HG03378 (cell line): ENCODE data around the gene HSPA4L.

Source experiments
- ATAC-seq: cut with Tn5 transposase; IDR thresholded peaks from one replicate; pipeline ENCODE4 v1.9.1; 2021; ENCODE audit warnings: mild to moderate bottlenecking, moderate library complexity; ENCODE audit not compliant: unreplicated experiment

The HSPA4L gene

GRCh38 chr4:127782275-127783025 is at the start of gene HSPA4L:
HSPA4L (plus strand) TSS chr4:127782322; CDS start chr4:127782551, 229 bp downstream.
- peak; percentile 64 for ATAC-seq

GRCh38 chr4:127732623-127733328 is 49.3 kb upstream of the HSPA4L start:
- ATAC-seq: peak; percentile 92

- ATAC-seq: no peak
These were observed 47.1 kb upstream of the HSPA4L start for GRCh38 chr4:127734976-127735375.

- ATAC-seq: no peak
These were observed 44.8 kb upstream of the HSPA4L start for GRCh38 chr4:127737295-127737694.

- no peak for ATAC-seq
These were observed 40.9 kb upstream of the HSPA4L start for GRCh38 chr4:127741247-127741646.

GRCh38 chr4:127747883-127748282 is 34.2 kb upstream of the HSPA4L start:
- no peak for ATAC-seq

GRCh38 chr4:127748957-127749356 is 33.2 kb upstream of the HSPA4L start:
- ATAC-seq: no peak

GRCh38 chr4:127756906-127757305 is 25.2 kb upstream of the HSPA4L start:
- no peak for ATAC-seq

GRCh38 chr4:127759228-127759820 is 22.8 kb upstream of the HSPA4L start:
- ATAC-seq: peak; percentile 91

GRCh38 chr4:127759893-127760292 is 22.2 kb upstream of the HSPA4L start:
- ATAC-seq: no peak

- ATAC-seq: no peak
These were observed 10.4 kb upstream of the HSPA4L start for GRCh38 chr4:127771535-127772275.

GRCh38 chr4:127772769-127773671 is 9.1 kb upstream of the HSPA4L start:
- ATAC-seq: no peak

GRCh38 chr4:127775843-127776242 is 6.3 kb upstream of the HSPA4L start:
- peak; percentile 47 for ATAC-seq

GRCh38 chr4:127776620-127777019 is 5.5 kb upstream of the HSPA4L start:
- ATAC-seq: no peak

GRCh38 chr4:127777487-127777886 is 4.6 kb upstream of the HSPA4L start:
- ATAC-seq: no peak

GRCh38 chr4:127778102-127778501 is 4.0 kb upstream of the HSPA4L start:
- no peak for ATAC-seq

GRCh38 chr4:127780598-127780997 is 1.5 kb upstream of the HSPA4L start:
- no peak for ATAC-seq

- peak; percentile 31 for ATAC-seq
These were observed 660 bp upstream of the HSPA4L start for GRCh38 chr4:127781300-127782024.

GRCh38 chr4:127782025-127782274 is 172 bp upstream of the HSPA4L start:
- ATAC-seq: no peak
